ENCODE results near the gene KDM5C.
"Not testable (repeated sequence)": the region's sequence is repeated elsewhere in the genome, so short reads cannot be mapped to it uniquely, and the experiment has no call there.

The KDM5C gene

GRCh38 chrX:53190363-53190960, 34.5 kb downstream of the KDM5C start:
- no peak for DNase-seq (ENCODE audit: low read depth in 2 of 2)

- peak in 1 of 2 experiments; percentile 15 for DNase-seq (ENCODE audit: low read depth in 2 of 2)
Measured at GRCh38 chrX:53188763-53189162, 36.2 kb downstream of the KDM5C start.

DNA sequence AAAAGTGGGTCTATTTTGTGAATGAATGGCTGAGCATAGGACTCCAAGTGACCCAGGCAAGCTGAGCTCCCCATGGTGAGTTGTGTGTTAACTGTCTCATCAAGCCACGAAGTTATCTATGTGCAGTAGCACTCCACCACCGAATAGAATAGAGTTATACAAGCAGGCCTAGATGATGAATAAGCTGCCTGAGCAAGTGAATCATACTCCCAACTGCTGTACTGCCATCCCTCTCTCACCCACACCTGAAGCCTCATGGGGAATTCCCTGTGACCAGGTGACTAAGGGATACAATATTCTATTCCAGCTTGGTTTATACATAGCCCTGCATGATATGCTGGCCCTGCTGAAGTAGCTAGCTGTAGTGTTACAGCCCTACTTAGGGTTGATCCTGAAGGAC, 38.7 kb downstream of the KDM5C start:
- DNase-seq (ENCODE audit: low read depth in 2 of 2) = peak in 1 of 2 experiments; percentile 11

- no peak for DNase-seq (ENCODE audit: low read depth in 2 of 2)
Measured at GRCh38 chrX:53184836-53185235, 40.2 kb downstream of the KDM5C start.

- no peak for DNase-seq (ENCODE audit: low read depth in 2 of 2)
Measured at GRCh38 chrX:53171356-53171755, 53.7 kb downstream of the KDM5C start.

GRCh38 chrX:53166103-53166502, 58.9 kb downstream of the KDM5C start:
- no peak for DNase-seq (ENCODE audit: low read depth in 2 of 2)

DNA sequence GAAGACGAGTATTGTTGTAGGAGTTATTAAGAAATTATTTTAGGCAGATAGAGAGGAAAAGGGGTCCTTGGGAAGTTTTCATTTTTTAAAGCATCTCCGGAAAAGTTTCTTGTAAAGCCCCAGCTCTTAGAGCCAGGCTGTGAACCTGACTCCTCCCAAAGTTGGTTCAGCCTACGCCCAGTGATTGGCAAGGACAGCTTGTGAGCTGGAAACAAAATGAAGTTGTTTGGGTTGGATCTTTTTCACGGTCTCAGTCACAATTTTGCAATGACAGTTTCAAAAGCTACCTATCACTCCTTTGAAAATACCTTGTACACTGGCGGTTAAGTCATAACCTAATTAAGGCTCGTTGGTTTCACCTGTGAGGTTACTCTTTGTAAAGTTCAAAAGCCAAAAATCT, 60.4 kb downstream of the KDM5C start:
- not testable (repeated sequence) for DNase-seq (ENCODE audit: low read depth in 2 of 2)

- no peak for DNase-seq (ENCODE audit: low read depth in 2 of 2)
Measured at GRCh38 chrX:53163436-53163835, 61.6 kb downstream of the KDM5C start.

GRCh38 chrX:53160297-53160983, 64.6 kb downstream of the KDM5C start:
- DNase-seq (ENCODE audit: low read depth in 2 of 2) = no peak

DNA sequence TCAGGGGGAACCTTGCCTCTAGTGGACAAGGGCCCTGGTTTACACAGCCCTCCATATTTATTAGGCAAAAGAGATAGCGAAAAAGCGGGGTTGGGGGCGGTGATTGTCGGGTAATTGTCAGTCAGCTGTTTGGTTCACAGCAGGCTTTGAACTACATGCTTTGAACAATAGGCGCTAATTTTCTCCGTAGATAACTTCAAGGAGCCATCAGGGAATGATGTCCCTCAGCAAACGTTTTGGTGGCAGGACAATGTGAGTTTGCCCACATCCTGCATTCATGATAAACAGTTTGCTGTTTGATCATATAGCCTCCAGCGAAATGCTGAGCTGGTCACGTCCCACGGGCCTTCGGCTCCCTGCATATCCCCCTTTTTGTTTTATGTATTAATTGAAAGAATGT, 65.8 kb downstream of the KDM5C start:
- no peak for DNase-seq (ENCODE audit: low read depth in 2 of 2)

DNA sequence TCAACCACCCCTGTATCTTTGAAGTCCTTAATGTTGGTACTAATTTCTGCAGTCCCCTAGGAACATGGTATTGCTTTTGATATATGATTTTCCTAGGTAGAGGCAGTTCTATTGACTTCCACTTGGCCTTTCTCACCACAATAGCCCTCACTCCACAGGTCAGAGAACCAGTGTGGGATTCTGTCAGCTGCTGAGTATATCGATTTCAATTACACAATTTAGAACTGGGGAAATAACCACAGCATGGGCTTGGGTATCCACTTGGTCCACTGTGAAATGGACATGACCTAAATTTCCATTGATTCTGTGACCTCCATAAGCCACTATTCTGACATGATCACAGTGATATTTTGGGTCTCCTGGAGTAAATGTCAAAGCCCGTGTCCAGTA, 68.8 kb downstream of the KDM5C start:
- no peak for DNase-seq (ENCODE audit: low read depth in 2 of 2)

- no peak for DNase-seq (ENCODE audit: low read depth in 2 of 2)
Measured at GRCh38 chrX:53155512-53156206, 69.3 kb downstream of the KDM5C start.

- DNase-seq (ENCODE audit: low read depth in 2 of 2) = no peak
Measured at GRCh38 chrX:53153581-53153980, 71.4 kb downstream of the KDM5C start.
